Inflammatory macrophage (primary cell): ENCODE results near the gene POLN.
A peak's percentile ranks its signal among the peaks of the same experiment; 100 is the strongest.
"Not testable (repeated sequence)": the region's sequence is repeated elsewhere in the genome, so short reads cannot be mapped to it uniquely, and the experiment has no call there.

ENCODE experiments used
- DNase-seq, 2 donors: peaks; one replicate each; pipeline ENCODE4 v3.0.0-alpha.2; 2020 to 2022

POLN gene

DNA sequence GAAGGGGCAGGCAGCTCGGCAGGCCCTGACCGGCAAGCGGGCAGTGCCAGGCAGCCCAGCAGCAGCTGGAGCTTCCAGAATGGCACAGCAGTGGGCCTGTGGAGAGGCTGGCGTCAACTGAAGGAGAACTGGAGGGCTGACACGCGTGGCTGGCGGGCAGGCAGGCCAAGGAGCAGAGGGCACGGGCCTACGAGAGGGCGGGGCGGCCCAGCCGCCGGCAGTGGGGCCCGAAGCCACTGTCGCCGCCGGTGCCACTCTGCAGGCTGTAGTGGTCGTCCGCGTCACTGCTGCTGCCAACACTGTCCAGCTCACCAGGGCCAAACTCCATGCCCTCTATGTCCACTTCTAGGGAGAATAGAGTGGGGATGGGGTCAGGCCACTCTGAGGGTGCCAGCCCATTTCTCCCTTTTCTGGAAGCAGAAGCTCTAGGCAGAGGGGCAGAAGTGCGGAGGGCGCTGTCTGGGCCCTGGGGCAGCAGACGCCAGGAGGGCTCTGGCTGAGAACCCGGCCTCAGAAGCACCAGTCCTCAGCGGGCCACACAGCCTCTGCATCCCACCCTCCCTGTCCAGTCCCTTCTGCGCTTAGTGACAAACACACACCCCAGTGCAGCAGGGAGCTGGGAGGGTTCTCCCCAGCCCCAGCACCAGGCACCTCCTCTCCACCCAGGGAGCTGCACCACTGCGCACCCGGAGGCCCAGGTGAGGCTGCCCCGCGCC, 8.6 kb upstream of the POLN start:
- DNase-seq: no peak

DNA sequence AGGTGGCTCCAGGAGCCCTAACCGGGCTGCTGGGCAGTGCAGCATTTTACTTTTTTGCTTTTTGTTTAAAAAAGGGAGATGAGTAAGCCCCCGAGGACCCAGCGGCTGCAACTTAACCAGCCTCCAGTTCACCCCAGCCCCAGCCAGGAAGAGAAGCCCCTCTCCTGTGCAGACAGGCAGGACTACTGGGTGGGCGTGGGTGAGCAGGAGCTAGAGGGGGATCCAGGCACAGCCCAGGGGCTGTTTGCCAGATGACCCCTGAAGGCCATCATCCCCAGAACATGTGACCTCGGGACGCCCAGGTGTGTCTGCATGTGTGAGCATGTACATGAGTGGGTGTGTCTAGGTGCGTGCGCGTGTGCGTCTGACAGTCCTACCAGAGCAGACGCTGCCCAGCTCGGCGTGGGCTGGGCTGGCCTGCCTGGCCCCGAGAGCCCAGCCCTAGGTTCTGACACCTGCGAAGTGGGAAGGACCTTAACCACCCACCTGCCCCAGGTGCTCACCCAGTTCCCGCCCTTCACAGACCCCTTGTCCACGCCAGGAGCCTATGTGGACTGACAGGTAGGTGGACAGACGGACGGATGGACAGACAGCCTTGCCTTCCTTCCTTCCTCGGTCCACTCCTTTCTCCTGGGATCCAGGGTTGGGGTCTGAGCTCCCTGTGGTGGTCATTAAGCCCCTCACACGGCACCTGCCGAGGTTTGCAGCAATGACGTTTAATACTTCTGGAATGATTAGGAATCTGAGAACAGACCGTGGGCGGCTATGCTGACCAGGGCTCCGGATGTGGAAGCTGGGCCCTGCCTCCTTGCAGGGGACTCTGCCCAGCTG, 7.8 kb upstream of the POLN start:
- no peak for DNase-seq

GRCh38 chr4:2248821-2249261, 6.9 kb upstream of the POLN start:
- no peak for DNase-seq

- no peak for DNase-seq
These were observed 6.3 kb upstream of the POLN start for GRCh38 chr4:2248044-2248780.

GRCh38 chr4:2247128-2248043, 5.5 kb upstream of the POLN start:
- DNase-seq: no peak

DNA sequence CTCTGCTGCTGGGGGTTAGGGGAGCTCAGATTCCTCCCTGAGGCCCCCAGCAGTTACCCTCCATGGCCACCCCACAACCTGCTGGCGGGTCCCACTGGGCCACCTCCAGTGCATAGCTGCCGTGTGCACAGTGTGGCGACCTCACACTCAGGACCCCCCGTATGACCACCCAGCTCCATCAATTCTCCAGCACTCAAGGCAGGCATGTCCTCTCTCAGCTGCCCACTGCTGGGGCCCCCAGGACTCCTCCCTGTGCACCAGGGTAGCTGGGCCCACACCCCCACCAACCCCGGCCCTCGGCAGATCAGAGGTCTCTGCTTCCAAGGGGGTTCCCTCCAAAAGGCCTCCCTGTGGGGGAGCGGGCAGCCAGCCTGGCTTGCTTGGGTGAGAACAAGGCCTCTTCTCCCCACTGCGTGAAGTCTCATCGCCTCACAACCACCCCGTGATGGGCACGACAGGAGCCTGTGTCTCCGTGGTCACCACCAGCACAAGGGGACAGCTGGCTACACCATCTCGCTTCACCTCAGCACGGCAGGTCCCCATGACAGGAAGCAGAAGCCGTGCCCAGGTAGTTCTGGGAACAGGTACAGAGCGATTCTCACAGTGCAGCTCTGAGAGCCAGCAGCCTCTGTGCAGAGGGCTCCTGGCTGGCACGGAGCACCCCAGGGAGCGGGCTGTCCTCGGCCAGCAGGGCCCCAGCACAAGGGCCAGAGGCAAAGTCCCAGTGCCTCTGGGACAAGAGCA, 4.6 kb upstream of the POLN start:
- DNase-seq: no peak

- DNase-seq: no peak
These were observed 3.9 kb upstream of the POLN start for GRCh38 chr4:2245787-2246275.

GRCh38 chr4:2245057-2245786, 3.3 kb upstream of the POLN start:
- peak; percentile 16 to 31 for DNase-seq

DNA sequence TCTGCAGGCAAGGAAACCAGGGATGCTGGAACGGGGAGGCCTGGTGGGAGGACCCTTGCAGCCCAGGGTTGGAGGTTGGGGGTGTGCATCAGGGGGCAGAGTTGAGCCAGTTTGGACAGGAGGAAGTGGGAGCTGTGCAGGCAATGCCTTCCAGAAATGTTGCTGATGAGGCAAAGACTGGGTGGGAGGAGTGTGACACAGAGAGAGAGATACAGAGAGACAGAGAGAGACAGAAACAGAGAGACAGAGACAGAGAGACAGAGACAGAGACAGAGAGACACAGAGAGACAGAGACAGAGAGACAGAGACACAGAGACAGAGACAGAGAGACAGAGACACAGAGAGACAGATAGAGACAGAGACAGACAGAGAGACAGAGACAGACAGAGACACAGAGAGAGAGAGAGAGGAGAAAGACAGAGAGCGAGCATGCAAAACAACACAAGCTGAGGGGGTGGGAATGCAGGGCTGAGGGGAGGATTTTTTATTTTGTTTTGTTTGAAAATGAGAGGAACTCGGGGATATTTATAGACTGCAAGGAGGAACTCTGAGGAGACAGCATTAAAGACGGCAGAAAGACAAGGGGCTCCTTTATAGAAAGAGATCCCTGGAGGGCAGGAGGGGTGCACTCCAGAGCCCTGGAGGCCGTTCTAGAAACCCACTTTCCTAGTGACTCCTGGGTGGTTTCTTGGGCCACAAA, 1.9 kb upstream of the POLN start:
- DNase-seq: peak; percentile 77 to 87

- no peak for DNase-seq
These were observed 918 bp downstream of the POLN start for GRCh38 chr4:2241003-2241402.

DNA sequence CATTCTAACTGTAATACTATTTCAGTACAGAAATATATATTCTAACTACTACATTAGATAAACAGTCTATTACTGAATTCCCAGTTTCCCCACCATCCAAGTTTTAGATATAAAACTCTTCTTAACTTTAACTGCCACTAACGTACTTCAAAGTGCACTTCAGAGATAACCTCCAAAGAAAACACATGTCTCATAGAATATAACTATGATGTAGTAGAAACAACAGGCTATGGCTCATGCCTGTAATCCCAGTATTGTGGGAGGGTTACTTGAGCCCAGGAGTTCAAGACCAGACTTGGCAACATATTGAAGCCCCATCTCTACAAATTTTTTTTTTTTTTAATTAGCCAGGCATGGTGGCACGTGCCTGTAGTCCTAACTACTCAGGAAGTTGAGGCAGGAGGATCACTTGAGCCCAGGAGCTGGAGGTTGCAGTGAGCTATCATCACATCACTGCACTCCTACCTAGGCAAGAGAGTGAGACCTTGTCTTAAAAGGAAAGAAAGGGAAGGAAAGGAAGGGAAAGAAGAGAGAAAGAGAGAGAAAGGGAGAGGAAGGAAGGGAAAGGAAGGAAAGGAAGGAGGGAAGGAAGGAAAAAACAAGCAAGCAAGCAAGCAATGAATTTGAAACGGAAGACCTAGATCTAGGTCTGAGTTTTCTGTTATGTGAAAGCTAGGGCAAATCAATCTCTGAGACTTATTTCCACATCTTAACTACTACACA, 4.8 kb downstream of the POLN start:
- DNase-seq: no peak

- DNase-seq: no peak
These were observed 10.8 kb downstream of the POLN start for GRCh38 chr4:2231082-2231481.

- no peak for DNase-seq
These were observed 15.7 kb downstream of the POLN start for GRCh38 chr4:2226261-2226660.

DNA sequence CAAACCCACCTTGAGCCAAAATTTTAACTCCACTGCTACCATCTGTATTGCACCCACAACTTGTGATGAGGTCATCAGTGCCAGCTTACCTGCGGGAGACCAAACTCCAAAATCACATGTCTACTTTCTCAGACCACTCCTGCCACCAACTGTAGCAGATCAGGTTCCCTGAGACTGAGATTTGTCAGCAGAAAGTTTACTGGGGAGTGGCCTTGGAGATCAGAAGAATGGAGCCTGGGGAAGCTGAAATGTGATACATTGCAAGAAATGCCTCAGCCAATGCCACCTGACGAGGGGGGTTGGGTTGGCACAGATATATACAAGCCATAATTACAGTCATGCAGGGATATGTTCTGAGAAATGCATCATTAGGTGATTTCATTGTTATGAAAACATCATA, 19.1 kb downstream of the POLN start:
- DNase-seq: no peak

DNA sequence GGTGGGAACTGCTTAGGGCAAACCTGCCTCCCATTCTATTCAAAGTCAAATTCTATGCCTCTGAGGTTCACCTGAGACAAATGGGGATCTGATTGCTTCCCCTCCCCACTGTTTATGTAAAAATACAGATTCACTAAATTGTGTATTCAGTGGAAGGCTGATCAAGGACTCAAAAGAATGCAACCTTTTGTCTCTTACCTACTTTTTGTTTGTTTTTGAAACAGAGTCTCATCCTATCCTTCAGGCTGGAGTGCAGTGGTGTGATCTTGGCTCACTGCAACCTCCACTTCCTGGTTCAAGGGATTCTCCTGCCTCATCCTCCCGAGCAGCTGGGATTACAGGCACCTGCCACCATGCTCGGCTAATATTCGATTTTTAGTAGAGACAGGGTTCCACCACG, 20.5 kb downstream of the POLN start:
- not testable (repeated sequence) for DNase-seq

GRCh38 chr4:2220016-2220630, 21.8 kb downstream of the POLN start:
- DNase-seq: peak; percentile 53 to 62

GRCh38 chr4:2219233-2219760, 22.6 kb downstream of the POLN start:
- no peak for DNase-seq

DNA sequence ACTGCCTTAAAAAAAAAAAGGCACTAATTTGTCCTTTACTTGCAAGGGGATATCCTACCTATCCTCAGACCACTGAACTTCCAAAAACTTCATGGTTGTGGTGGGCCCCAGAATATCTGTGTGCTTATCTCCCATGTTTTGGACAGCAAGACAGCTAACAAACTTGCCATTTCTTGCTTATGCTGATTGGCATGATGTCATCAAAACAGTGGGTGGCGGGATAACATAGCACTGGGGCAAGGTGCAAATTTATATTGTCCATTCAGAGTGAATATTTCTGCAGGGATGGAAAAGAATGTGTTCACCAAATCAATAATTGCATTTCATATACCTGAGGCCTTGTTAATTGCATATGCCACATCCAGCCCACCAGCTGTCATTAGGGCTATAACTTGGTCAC, 23.5 kb downstream of the POLN start:
- DNase-seq: peak in 1 of 2 donors; percentile 10
